GM19455 (cell line): Measurements from ENCODE around the gene PRLR.

Source experiments
- ATAC-seq: cut with Tn5 transposase; IDR thresholded peaks from one replicate; pipeline ENCODE4 v1.9.1; 2021; ENCODE audit not compliant: unreplicated experiment

The PRLR gene

GRCh38 chr5:35091704-35092103 is 138.6 kb downstream of the PRLR start:
- no peak for ATAC-seq

- ATAC-seq: peak; percentile 58
These were observed 140.7 kb downstream of the PRLR start for GRCh38 chr5:35089334-35090314.

DNA sequence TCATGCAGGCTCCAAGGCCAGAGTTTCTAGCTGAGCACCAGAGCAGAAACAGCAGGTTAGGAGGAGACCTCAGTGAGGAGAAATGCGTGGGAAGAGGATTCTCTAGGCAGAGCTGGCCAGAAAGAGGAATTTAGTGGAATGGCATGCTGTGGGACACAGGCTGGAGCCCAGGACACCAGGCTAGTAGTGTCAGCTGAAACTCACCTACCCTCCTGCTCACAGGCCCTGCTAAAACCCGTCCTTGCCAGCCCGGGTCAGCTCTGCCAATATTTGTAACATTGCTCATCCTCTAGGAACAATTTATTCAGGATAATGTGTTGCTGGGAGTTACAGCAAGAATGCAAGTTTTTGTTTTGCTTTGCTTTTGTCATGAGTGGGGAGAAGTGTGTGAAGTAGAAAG is 142.3 kb downstream of the PRLR start:
- ATAC-seq: no peak

GRCh38 chr5:35083150-35083549 is 147.1 kb downstream of the PRLR start:
- no peak for ATAC-seq

- no peak for ATAC-seq
These were observed 147.8 kb downstream of the PRLR start for GRCh38 chr5:35082530-35082929.

GRCh38 chr5:35081134-35081533 is 149.2 kb downstream of the PRLR start:
- ATAC-seq: no peak

GRCh38 chr5:35073160-35073559 is 157.1 kb downstream of the PRLR start:
- no peak for ATAC-seq

GRCh38 chr5:35069188-35069587 is 161.1 kb downstream of the PRLR start:
- no peak for ATAC-seq

DNA sequence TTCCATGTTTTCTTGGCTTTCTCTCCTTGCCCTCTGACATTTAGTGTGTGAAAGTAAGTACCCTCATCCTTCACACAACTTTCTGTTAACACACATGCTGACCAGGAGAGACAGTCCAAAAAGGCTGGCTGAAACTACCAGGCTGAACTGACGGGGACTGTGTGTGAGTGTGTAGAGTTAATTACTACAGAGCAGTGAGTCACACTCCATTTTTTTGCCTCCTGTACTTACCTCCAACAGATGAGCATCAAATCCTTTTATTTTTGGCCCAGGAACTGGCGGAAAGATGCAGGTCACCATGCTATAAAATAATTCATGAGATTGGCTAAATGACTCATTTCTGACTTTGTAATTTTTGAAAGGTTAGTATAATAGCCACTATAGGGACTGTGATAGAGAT is 162.3 kb downstream of the PRLR start:
- no peak for ATAC-seq

GRCh38 chr5:35066260-35066795 is 164.0 kb downstream of the PRLR start:
- ATAC-seq: no peak

DNA sequence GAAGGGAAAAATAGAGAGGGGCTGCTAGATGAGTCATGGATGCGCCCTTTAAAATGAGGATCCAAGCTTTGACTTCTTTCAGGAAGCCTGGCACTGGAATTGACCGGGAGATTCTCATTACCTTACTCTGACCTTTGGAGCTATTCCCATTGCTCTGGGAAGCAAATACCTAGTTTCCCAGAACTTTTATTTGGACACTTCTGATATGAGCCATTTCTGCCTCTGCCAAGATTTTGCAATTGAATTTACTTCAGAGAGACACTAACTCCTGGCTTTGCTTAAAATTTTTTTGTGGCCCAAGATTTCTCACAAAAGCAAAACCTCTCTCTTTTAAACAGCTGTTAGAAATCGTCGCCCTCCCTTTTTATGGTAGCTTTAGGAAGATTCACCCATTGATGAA is 166.9 kb downstream of the PRLR start:
- ATAC-seq: no peak

- ATAC-seq: no peak
These were observed 169.0 kb downstream of the PRLR start for GRCh38 chr5:35061211-35061770.

DNA sequence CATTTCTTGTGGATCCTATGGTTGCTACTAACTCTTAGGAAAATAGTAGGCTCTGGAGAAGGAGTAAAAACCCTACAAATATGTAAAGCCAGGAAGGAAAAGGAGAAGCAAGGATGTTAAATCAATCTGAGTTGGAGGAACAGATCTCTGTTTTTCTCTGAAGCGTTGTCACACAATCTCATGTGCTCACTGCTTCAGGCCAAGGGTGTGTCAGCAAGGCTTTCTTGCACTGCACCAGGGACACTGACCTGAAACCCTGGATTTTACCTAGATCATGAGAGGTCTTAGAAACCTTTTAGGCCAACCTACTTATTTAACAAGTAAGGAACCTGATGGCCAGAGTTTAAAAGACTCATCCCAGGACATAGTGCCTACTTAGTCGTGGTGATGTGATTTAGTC is 170.1 kb downstream of the PRLR start:
- ATAC-seq: no peak

- no peak for ATAC-seq
These were observed 171.0 kb downstream of the PRLR start for GRCh38 chr5:35059251-35059650.

DNA sequence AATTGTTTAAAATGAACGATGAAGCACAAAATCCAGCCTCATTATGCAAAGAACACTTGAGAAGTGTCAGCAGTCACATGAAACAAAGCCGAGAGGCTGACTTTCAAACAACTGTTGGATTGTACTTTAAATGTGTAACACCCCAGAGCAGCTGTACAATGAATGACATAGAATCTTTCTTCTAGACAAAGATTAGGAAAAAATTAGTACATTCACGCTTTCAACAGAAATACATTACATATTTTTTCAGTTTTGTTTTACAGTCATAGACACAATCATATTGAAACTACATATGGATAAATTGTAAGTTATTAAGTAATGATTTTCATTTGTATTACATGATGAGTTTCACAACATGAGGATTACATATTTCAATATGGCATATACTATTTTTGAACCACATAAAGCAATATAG is 171.9 kb downstream of the PRLR start:
- ATAC-seq: peak; percentile 64

DNA sequence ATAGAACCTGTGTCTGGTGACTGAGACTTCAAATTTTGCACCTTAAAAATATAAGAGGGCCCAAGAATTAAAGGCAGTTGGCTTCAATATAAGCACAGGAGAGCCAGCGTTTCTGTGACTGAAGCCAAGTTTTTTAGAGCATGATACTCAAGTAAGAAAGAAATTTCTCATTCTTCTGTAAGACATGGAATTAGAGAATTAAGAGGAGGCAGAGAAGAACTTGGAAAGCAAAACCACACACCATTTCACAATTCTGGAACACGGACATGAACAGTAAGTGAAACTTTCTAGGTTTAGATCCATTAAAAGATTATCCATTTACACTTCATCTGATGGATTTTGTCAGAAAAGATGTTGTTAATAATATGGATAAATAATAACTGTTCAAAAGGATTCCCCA is 173.6 kb downstream of the PRLR start:
- no peak for ATAC-seq

DNA sequence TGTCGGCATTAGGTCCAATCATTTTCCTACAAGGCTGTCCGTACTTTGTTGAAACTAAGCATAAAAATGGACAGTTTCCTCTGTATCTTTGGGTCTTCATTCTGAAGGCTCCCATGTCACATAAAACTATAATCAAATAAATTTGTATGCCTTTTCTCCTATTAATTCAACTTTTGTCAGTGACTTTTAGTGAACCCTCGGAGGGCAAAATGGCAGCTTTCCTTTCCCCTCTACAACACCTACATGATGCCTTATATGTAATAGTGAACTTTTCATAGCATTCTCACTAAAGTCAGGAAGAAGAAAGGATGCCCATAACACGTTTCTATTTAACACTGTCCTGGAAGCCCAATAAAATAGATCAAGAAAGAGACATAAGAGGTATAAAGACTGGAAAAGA is 177.4 kb downstream of the PRLR start:
- ATAC-seq: no peak

GRCh38 chr5:35050541-35051126 is 179.7 kb downstream of the PRLR start:
- ATAC-seq: no peak

DNA sequence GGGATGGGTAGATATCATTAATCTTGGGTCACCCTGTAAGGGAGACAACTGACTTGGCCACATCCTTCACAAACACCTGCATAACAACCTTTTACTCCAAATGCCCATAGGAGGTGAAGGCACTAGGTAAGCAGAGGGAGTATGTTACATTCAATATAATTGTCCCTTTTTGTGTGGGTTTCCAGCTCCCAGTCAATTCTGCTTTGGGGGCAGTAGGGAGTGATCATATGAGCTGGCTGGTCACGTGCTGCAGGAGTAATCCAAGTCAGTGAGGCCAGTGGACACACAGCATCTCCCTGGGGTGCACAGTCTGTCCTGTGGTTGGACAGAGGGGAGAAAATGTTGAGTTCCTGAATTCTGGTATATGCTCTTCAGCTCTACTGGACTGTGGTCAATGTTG is 181.4 kb downstream of the PRLR start:
- ATAC-seq: no peak

DNA sequence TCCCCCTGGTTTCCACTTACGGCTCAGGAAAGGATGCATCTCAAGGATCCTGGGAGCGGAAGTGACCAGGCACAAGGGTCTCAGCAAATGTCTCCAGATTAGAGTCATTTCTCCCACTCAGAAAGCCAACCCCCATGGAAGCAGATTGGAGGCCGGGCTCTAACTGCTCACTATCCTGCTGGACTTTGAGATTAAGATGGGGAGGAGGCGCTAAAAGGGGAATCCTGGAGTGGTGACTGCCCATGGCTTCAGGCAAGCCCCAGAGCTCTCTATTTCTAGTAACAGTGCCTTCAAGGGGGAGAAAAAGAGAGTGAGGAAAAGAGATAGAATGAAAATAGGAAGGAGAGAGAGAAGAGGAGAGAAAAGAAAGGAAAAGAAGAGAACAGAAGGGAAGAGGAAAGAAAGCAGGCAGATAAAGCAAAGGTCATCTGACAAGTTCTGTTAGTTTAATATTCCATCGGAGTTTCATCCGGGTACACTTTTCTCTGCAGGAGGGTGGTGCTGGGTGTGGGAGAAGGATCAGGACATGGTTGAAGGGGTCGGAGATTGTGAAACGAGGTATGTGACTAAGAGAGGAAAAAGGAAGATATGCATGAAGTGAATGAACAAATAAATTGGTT is 182.4 kb downstream of the PRLR start, which contains the start of gene AGXT2:
AGXT2 (minus strand) TSS at position 165 of the 620 bp plus-strand sequence; CDS start at position 108, 57 bp downstream.
- no peak for ATAC-seq

GRCh38 chr5:35046774-35047173 is 183.5 kb downstream of the PRLR start:
- no peak for ATAC-seq
